NOMO-1 treated with DMSO at 0.1 percent for 48 hours (cell line): ENCODE results near the gene ADCK1.
A peak's percentile ranks its signal among the peaks of the same experiment; 100 is the strongest.
"Not testable (repeated sequence)": the region's sequence is repeated elsewhere in the genome, so short reads cannot be mapped to it uniquely, and the experiment has no call there.

Experiments
- DNase-seq: peaks from one replicate; lab custom pipeline; 2025; ENCODE audit not compliant: unreplicated experiment; lab: John Stamatoyannopoulos, UW

Gene ADCK1

DNA sequence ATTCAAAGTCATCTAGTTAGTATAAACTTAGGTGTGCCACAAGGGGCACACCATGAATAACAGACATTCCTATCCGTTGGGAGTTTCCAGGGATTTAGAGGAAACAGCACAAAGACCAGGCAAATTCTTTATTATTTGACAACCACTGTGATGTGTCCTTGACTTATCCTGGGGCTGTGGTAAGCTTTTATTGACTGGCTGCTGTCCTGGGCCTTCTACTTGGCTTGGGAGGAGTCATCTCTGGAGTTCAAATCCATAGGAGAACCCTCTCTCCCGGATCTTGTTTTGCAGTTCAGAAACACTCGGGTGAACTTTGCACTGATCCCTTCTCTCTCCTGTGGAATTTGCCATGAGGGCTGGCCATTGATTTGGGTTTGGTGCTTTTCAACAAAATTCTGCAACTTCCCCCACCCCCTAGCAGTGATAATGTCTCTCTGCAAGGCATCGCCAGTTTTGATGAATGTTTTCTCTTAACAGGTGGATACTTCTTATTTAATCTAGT, 136.3 kb downstream of the ADCK1 start:
- no peak for DNase-seq

DNA sequence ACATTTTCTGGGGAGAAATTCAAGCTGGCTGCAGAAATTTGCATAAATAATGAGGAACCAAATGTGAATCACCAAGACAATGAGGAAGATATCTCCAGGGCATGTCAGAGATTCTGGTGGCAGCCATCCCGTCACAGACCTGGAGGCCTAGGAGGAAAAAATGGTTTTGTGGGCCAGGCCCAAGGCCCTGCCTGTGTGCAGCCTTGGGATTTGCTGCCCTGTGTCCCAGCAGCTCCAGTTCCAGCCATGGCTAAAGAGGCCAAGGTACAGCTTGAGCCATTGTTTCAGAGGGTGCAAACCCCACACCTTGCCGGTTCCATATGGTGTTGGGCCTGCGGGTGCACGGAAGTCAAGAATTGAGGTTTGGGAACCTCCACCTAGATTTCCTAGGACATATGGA, 147.5 kb downstream of the ADCK1 start:
- no peak for DNase-seq

DNA sequence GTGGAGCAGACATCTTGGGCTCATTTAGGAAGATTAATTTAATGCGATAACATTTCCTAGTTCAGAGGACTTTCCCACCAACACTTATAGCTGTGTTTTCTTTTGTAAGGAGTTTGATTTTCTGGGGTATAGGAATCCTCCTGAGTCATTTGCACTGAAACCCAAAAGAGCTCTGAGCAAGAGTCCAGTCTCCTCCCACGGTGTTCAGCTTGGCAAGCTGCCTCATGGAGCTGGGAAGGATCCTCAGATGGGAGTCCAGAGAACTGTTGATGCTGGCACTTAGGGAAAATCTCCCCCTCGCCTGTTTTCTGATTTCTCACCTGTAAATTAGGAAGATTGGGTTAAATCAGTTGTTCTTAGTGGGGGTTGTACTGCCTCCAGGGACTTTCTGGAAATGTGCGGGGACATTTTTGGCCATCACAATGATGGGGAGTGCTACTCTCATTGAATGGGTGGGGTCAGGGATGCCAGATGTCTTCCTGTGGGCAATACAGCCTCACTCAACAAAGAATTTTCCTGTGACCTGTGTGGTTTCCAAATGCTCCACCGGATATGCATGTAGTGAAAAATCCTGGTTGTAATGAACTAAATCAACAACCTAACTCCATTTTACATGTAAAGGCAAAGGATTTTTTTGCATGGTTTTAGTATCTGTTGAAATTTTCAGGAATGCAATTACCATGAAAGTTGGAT, 150.6 kb downstream of the ADCK1 start:
- no peak for DNase-seq

DNA sequence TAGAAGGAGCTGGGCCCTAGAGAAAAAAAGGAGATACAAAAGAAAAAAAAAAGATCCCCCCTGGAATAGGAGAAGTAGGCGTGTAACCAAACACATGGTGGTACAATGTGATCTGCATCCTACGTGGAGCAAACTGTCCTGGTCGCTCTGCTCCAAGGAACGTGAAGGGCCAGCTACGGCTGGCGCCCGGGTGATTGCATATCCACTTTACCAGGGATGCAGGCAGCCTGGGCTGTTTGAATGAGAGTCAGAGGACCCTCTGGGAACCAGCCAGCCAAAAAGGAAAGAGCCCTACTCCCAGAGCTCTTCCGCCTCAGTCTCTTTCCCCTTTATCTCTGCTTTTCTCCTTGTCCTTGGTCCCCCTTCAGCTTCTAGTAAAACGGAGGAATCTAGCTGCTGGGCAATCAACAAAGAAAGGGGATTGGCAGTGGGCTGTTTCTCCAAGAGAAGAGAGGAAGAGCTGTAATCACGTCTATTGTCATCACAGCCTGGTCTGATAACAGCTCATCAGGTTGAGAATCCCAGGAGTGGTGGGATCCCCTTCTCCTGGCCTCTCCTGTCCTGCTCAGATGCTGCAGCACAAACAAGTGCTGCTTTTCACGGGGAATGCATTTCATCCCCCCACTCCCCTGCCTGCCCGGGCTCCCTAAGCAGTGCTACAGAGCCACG, 156.0 kb downstream of the ADCK1 start:
- no peak for DNase-seq

DNA sequence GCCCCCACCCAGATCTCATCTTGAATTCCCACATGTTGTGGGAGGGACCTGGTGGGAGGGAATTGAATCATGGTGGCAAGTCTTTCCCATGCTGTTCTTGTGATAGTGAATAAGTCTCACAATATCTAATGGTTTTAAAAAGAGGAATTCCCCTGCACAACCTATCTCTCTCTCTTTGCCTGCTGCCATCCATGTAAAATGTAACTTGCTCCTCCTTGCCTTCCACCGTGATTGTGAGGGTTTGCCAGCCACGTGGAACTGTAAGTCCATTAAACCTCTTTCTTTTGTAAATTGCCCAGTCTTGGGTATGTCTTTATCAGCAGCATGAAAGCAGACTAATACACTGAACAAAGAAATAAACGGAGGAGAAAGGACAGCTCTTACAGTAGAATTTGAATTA, 159.8 kb downstream of the ADCK1 start:
- not testable (repeated sequence) for DNase-seq

DNA sequence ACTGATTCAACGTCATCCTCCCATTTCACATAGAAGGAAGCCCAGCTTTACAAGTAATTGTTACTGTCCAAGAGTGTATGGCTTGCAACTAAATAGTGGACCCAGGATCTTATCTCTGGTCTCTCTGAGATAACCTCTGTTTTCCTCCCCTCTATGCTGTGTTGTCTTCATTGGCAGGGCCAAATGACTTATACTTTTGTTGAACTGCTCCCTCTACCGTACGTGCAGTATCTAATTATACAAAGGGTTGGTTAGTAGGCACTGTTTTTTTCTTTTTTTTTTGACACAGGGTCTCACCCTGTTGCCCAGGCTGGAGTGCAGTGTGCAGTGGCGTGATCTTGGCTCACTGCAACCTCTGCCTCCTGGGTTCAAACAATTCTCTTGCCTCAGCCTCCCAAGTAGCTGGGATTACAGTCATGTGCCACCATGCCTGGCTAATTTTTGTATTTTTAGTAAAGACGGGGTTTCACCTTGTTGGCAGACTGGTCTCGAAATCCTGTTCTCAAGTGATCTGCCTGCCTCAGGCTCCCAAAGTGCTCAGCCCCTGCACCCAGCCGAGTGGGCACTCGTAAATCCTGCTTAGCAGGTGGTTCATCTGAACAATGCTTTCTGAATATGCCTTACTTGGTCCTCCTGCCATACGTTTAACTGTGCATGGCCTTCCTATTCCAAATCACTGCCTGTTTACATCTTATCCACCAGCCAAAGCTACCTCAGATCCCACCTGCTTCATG, 162.1 kb downstream of the ADCK1 start:
- no peak for DNase-seq

DNA sequence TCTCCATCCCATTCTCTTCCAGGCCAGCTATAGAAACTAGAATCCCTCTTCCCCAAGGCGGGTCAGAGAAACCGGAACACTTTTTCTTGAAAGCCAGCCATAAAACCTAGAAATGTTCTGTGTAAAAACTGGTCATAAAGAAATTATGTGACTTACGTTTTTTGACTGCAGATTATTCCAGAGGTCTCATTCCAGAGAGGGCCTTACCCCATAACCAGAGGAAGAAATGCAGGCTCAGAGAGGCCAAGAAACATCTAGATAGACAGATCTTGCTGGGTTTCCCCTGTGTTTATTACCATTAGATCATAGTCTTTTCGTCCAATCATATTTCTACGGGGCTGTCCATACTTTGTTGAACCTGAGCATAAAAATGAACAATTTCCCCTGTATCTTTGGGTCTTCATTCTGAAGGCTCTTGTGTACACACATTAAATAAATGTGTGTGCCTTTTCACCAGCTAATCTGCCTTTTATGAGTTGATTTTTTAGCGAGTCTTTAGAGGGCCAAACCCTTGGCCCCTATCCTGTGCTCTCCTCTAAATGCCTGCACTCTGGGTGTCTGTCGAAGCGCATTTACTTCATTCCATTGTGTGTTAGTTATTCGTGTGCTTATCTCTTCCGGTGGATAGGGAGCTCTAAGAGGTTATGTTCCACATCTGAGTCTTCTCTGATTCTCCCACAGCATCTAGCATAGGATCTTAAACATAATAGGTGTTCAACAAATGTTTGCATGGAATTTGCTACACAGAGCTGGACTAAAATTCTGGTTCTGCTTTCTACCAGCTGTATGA, 163.0 kb downstream of the ADCK1 start:
- DNase-seq: no peak

DNA sequence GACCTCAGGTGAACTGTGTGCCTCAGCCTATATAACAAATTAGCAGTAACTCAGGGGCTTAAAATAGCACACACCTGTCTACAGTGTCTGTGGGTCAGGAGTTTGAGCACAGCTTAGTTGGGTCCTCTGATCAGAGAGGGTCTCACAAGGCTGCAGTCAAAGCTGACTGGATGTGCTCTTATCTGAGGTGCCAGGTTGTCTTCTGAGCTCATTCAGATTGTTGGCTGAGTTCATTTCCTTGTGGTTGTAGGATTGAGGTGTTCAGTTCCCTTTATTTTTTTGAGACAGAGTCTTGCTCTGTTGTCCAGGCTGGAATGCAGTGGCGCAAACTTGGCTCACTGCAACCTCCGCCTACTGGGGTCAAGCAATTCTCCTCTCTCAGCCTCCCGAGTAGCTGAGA, 164.7 kb downstream of the ADCK1 start:
- no peak for DNase-seq

DNA sequence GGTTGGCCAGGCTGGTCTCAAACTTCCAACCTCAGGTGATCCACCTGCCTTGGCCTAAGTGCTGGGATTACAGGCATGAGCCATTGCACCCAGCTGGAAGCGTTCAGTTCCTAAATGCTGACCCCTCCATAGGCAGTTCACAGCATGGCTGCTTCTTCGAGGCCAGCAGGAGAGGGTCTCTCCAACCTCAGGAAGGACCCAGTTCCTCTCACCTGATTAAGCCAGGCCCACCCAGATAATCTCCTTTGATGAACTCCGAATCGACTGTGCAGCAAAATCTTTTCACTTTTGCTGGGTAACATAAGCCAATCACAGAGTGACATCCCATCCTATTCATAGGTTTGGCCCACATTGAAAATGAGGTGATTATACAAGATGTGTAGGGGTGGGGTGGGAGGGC, 165.1 kb downstream of the ADCK1 start:
- no peak for DNase-seq

DNA sequence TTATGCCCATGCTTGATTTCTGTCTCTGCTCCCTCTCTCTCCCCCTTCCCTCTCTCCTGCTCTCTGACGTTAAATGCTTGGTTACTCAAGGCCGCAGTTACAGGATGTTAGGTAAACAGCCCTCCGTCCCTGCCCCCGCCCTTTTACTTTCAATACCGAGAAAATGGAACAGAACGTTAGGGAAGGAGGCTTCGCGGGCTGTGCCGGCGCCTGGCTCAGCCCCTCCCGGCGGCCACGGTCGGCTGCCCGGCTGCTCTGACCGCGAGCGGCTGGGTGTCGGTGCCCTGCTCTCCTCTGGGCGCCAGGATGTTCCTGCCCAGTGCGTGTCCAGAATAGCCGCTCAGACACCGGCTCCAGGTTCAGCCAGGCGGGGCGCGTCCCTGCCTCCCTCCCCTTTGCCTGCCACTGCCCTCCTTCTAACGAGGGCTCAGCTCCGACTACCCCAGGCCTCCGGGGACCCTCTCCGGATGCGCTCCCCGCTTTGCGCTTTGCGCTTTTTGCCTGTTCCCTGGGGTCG, 166.1 kb downstream of the ADCK1 start:
- peak; percentile 83 for DNase-seq

DNA sequence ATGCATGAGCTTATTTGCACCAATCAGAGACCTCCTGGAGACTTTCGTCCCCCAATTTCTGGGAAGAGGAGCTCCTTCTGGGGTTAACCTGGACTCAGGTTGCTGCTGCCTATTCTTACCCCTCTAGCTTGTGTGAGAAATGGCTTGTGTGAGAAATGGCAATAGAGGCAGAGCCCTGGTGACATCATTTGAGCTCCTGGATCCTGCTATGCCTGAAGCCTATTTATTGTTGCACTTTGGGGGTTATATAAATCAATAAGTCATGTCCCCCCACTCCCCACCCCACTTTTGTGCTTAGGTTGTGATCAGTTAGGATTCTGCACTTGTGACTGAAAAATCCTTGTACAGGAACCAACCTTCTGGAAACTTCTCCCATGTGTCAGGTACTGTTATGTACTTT, 167.2 kb downstream of the ADCK1 start:
- no peak for DNase-seq

DNA sequence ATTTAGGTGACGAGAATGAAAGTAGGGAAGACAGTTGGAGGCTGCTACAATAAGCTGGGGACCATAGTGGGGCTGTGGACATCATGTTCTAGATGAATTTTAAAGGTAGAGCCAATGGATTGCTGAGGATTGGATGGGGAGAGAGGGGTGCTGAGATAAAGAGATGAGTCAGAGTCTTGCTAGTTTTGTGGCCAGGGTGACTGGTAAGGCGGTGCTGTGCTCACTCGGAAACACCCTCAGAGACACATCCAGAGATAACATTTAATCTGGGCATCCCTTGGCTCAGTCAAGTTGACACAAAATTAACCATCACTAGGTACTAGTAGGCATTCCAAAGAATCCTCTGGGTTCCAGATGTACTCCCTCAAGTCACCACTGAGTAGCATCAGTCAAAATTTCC, 170.7 kb downstream of the ADCK1 start:
- DNase-seq: no peak

DNA sequence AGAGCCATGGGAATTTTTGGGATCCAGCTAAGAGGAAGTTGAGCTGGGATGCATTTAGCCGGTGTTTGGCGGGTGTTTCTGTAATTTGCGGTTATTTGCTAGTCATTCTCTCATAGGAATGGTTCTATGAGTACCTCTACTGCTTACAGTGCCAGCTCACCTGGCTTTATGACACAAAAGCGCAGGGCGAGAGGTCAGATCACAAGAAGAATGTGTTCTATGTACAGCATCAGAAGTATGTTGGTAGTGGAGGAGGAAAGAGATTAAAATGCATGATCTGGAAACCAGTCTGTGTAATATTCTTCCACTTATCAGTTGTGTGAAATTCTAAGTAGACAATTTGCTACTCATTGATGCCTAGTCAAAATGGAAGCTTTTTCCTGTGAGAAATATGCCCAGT, 173.3 kb downstream of the ADCK1 start:
- DNase-seq: no peak

DNA sequence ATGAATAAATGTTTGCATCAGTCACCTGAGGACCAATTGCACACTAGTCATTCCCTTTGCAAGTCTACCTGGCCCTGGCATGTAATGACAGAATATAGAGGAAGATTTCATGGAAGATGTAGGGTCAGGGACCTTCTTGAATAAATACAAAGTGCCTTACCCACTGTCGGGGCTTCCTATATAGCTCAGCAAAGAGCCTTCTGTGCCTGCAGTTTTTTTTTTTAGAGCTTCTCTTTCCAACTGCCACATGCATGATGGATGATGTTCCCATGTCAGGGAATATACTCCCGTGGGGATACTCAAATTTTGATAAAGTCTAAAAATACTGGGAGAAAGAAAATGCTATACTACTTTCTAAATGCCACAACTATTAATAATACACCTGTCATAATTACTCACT, 176.7 kb downstream of the ADCK1 start:
- no peak for DNase-seq

DNA sequence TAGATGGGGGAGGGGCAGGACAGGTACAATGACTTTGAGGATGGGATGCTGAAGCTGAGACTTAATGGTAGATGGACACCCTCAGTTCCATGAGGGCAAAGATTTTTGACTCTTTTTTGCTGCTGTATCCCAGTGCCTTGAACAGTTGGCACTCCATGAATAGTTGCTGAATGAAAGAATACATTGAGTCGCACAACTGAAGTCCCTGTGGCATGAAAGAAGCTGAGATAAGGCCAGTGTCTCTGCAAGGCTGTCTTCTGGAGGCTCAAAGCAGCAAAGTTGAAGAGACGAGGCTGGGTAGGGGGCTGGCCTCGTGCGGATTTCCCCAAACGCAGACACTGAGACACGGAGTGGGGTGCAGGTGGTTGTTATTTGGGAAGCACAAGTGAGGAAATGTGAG, 179.3 kb downstream of the ADCK1 start:
- DNase-seq: no peak

DNA sequence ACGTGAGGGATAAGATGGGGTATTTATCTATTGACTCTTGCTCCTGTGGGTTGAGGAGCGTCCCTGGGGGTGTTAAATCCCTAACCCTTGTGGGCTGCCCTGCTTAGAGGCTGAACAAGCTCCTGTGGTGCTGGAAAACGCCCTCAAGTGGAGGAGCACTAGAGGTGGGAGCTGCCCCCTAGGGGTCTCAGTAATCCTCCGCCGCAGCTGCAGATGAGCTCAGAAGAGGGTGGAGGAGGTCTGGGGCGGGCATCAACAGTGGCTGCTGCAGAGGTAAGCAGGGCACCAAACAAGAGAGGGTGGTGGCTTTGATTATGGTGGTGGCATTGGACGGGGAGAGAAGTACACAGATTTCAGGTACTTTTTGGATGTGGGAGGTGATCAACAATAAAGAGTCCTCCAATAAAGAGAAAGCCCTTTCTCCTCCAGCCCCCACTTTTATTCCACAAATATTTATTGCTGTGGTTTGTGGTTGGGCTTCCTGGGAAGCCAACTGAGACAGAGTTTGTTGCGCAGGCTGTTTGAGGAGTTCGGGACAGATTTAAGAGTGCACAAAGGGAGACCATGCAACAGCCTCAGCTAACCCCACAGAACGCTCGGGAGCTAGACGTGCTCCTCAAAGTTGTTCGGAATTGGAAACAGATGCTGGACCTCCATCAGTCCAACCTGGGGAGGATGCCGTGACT, 179.9 kb downstream of the ADCK1 start:
- no peak for DNase-seq

DNA sequence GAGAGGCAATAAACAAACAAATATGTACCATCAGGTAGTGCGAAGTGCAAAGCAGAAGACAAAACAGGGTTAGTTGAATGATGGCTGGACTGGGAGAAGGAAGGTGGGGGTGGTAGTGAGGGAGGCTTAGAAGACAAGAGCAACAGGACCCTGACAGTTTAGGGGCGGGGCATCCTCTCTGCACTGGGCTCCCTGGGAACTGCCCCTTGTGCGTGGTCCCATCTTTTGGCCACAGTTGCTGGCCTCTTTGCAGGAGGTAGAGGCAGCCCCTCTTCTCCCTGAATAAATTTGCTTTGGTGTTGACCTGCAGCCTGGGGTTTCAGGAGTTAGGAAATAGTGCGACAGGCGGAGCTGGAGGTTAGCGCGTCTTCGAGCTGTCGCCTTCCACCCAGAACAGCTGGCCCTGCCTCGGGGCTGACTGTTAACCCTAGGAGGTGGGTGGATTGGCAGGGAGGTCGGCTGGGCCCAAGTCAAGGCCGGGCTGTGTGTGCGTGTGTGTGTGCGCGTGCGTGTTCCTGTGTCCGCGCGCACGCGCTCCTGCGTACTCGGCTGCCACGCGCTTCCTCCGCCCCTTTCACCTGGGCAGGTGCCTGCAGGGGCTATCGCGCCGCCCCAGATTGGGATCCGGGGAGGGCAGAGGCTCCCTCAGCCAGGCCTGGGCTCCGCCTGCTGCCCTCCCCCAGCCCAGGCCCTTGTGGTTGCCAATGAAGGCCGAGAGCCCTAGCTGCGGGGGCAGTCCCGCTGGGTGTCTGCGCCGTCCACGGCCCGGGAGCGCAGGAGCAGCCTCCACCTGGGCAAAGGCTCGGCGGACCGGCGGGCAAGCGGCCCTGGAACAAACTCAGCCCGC, 180.8 kb downstream of the ADCK1 start:
- DNase-seq: no peak
